Measurements from ENCODE around the gene KDM2B. TPM values are rescaled to one million over a fixed set of nuclear protein-coding genes. Genes with fewer than 3 reads are reported as not detected.

Gene KDM2B
- total and polyA plus RNA-seq, 2 of the 8 experiments (the other 6 are each of a cell fraction or from before 2014, with no cell fraction given): 111 to 162 TPM

DNA sequence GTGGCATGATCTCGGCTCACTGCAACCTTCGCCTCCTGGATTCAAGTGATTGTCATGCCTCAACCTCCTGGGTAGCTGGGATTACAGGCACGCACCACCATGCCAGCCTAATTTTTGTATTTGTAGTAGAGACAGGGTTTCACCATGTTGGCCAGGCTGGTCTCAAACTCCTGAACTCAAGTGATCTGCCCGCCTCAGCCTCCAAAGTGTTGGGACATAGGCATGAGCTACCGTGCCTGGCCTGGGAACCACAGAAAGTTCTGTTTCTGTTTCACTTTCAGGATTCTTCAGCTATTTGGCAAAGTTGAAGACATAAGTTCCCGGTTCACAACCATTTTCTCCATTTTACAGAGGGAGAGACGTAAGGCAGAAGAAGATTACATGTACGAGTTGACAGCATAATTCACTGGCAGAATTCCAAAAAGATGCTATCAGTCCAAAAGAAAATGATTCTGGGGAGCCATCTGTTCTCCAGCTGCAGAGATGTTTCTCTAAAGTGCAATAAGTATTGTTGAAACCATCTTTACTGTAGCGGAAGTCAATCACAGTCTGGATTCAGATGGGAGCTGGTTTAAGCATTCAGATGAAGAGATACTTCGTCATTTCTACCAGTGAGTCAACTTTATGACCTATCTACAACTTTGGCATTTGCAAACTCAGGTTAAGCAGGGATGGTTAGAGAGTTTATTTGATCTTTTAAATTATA, 189.1 kb downstream of the KDM2B start:
- 88% methylated on average over 10 of the region's 10 CpGs; no CpG with 5 or more reads in 1 of the 2 experiments for WGBS, 2 experiments (ENCODE audit: extremely low coverage in 1 of 2, insufficient coverage in 1 of 2, insufficient read length in 1 of 2, insufficient replicate concordance in 2 of 2, low coverage in 1 of 2, low lambda C conversion rate in 2 of 2, missing lambda C conversion rate in 1 of 2)
- no peaks in the 10 kb centered on the region for H4K20me1 ChIP-seq (replicated peaks in 1 of 2; ENCODE audit: control insufficient read depth in 1 of 2, insufficient read depth in 2 of 2, low read length in 2 of 2)
- H2BK120ac ChIP-seq (replicated peaks; ENCODE audit: low read depth, low read length): no peak overlapping the region
- FAIRE-seq (no peak), DNase-seq (ENCODE audit: low read depth in 1 of 2, low spot score in 2 of 2) (no peak)
- peak overlapping the region; percentile 76 for H2AFZ ChIP-seq (ENCODE audit: low read length)
- no peak overlapping the region for H3K14ac ChIP-seq (ENCODE audit: insufficient read length)
- ChIA-PET CTCF (ENCODE audit: partially characterized antibody) (no interaction called here), POLR2A (ENCODE audit: partially characterized antibody) (no interaction called here)
- H3K79me2 ChIP-seq (ENCODE audit: control insufficient read depth in 1 of 2, insufficient read depth in 2 of 2, low read length in 2 of 2): no peaks in the 10 kb centered on the region
- H3K9me3 ChIP-seq (ENCODE audit: insufficient read depth in 2 of 2, low read depth in 1 of 2, low read length in 1 of 2): no peaks in the 10 kb centered on the region
- no peak overlapping the region for H3K4me2 ChIP-seq (ENCODE audit: insufficient read depth in 1 of 2, low read depth in 2 of 2, low read length in 2 of 2)
- H3K18ac ChIP-seq (ENCODE audit: extremely low read depth, low read length): no peak overlapping the region
- H3K27ac ChIP-seq (ENCODE audit: low read depth, low read length): no peak overlapping the region
- no peak overlapping the region for H2BK5ac ChIP-seq (ENCODE audit: low read depth, low read length)
- no peaks in the 10 kb centered on the region for H3K27me3 ChIP-seq (replicated peaks in 1 of 4; ENCODE audit: control insufficient read depth in 3 of 4, extremely low read depth in 1 of 4, insufficient read depth in 3 of 4, low read length in 3 of 4)
- no peaks in the 10 kb centered on the region for H3K4me1 ChIP-seq (replicated peaks in 1 of 4; ENCODE audit: control insufficient read depth in 3 of 4, insufficient read depth in 4 of 4, low read length in 3 of 4)
- no peak overlapping the region for H2BK15ac ChIP-seq (ENCODE audit: low read length)
- H3K4ac ChIP-seq (replicated peaks; ENCODE audit: insufficient read length, low read depth, low read length): no peak overlapping the region
- no peaks in the 10 kb centered on the region for H3K79me1 ChIP-seq (ENCODE audit: low read depth, low read length)
- H2BK12ac ChIP-seq (ENCODE audit: low read depth, low read length): no peak overlapping the region
- no peak overlapping the region for H2AK5ac ChIP-seq (ENCODE audit: low read depth, low read length)
- no peak overlapping the region for H2BK20ac ChIP-seq (ENCODE audit: low read length)
- H4K5ac ChIP-seq (ENCODE audit: insufficient read length, low read depth, low read length): no peak overlapping the region
- H3K36me3 ChIP-seq (ENCODE audit: control insufficient read depth in 2 of 4, insufficient read depth in 4 of 4, low read length in 3 of 4): no peaks in the 10 kb centered on the region
- no peak overlapping the region for H3K23ac ChIP-seq (ENCODE audit: insufficient read length)
- no peak overlapping the region for H4K8ac ChIP-seq (ENCODE audit: extremely low read depth, insufficient read depth, low read length)
- H3K4me3 ChIP-seq (ENCODE audit: extremely low read depth in 1 of 4, insufficient read depth in 2 of 4, low read depth in 3 of 4, low read length in 4 of 4): no peak overlapping the region
- no peak overlapping the region for H4K91ac ChIP-seq (replicated peaks; ENCODE audit: insufficient read length, low read length)
- H3K23me2 ChIP-seq (ENCODE audit: low read depth, low read length): no peaks in the 10 kb centered on the region
- no peak overlapping the region for H3K9ac ChIP-seq (replicated peaks in 1 of 4; ENCODE audit: extremely low read depth in 1 of 4, low read depth in 3 of 4, low read length in 3 of 4)
- no peak overlapping the region for H3K56ac ChIP-seq (replicated peaks; ENCODE audit: insufficient read length, low read depth, low read length)
- no peak for TF ChIP-seq GTF2F1 (IDR thresholded peaks at IDR 0.05; ENCODE audit: borderline replicate concordance, low read depth, low read length)
- TF ChIP-seq CTCF (IDR thresholded peaks at IDR 0.05; ENCODE audit: control extremely low read depth in 1 of 3, insufficient read depth in 1 of 3, low read depth in 1 of 3, low read length in 3 of 3): no peak
- TF ChIP-seq TEAD4 (IDR thresholded peaks at IDR 0.05; ENCODE audit: low read depth, low read length): no peak
- TF ChIP-seq SAP30 (IDR thresholded peaks at IDR 0.05; ENCODE audit: insufficient read depth, insufficient replicate concordance, low read length): no peak
- TF ChIP-seq RXRA (IDR thresholded peaks at IDR 0.05; ENCODE audit: insufficient read depth, low read depth, low read length): no peak
- TF ChIP-seq RNF2 (IDR thresholded peaks at IDR 0.05; ENCODE audit: borderline replicate concordance, low read depth, low read length, missing control alignments, poor library complexity, severe bottlenecking): no peak
- no peak for TF ChIP-seq SIRT6 (IDR thresholded peaks at IDR 0.05; ENCODE audit: low read length)
- no peak for TF ChIP-seq POU5F1 (IDR thresholded peaks at IDR 0.05; ENCODE audit: low read depth, low read length)
- TF ChIP-seq YY1 (IDR thresholded peaks at IDR 0.05; ENCODE audit: low read depth, low read length): no peak
